Measurements from ENCODE around the gene NUP62. TPM values are rescaled to one million over a fixed set of nuclear protein-coding genes. Genes with fewer than 3 reads are reported as not detected.

NUP62 gene
- total and polyA plus RNA-seq, 2 of the 4 experiments (the other 2 are of a cell fraction), result 21.3 to 29.7 TPM

GRCh38 chr19:49951806-49952478, 22.6 kb upstream of the NUP62 start:
- CTCF ChIA-PET, result no interaction called here
- peaks cover 11% of the 10 kb centered on the region for H3K27me3 ChIP-seq (ENCODE audit: control insufficient read depth, insufficient read depth, low read length)

More at GRCh38 chr19:49951806-49952478, 22.6 kb upstream of the NUP62 start:
- Histone ChIP-seq H3K4me2 (ENCODE audit: low read depth, low read length) (no peak overlapping the region), H3K4ac (ENCODE audit: low read depth, low read length) (no peak overlapping the region), H3K14ac (replicated peaks; ENCODE audit: low read depth, low read length) (no peak overlapping the region), H3K9ac (ENCODE audit: low read depth, low read length) (no peak overlapping the region), H3K79me1 (ENCODE audit: low read depth in 1 of 2, low read length in 2 of 2) (no peaks in the 10 kb centered on the region), H3K4me1 (ENCODE audit: control insufficient read depth, insufficient read depth, low read length) (no peaks in the 10 kb centered on the region), H3K27ac (ENCODE audit: insufficient read depth, low read length) (no peak overlapping the region), H3K9me3 (ENCODE audit: control insufficient read depth, insufficient read depth, low read length) (no peaks in the 10 kb centered on the region), H4K8ac (ENCODE audit: low read depth in 2 of 2, low read length in 2 of 2) (no peak overlapping the region), H2BK5ac (ENCODE audit: low read depth, low read length, poor library complexity, severe bottlenecking) (no peak overlapping the region), H2AFZ (replicated peaks; ENCODE audit: low read length, poor library complexity) (no peak overlapping the region), H2AK9ac (replicated peaks; ENCODE audit: low read depth, low read length, poor library complexity) (no peak overlapping the region), H2BK120ac (ENCODE audit: low read depth, low read length) (no peak overlapping the region), H3K9me1 (ENCODE audit: insufficient read depth, low read length) (no peaks in the 10 kb centered on the region), H4K91ac (ENCODE audit: insufficient read depth, low read depth, low read length) (no peak overlapping the region), H3K18ac (ENCODE audit: low read depth, low read length) (no peak overlapping the region), H3K36me3 (ENCODE audit: control insufficient read depth, insufficient read depth, low read length) (no peaks in the 10 kb centered on the region), H2BK20ac (ENCODE audit: low read depth, low read length) (no peak overlapping the region), H3K56ac (ENCODE audit: extremely low read depth, insufficient read depth, low read length) (no peak overlapping the region), H2AK5ac (ENCODE audit: low read depth, low read length) (no peak overlapping the region), H4K20me1 (ENCODE audit: insufficient read depth, low read length) (no peaks in the 10 kb centered on the region), H3K23ac (ENCODE audit: low read depth, low read length) (no peak overlapping the region), H3K4me3 (ENCODE audit: insufficient read depth, low read depth, low read length) (no peak overlapping the region), H2BK15ac (ENCODE audit: low read depth, low read length) (no peak overlapping the region), H4K5ac (ENCODE audit: low read depth, low read length) (no peak overlapping the region)
- in situ Hi-C loops (cut with MboI; ENCODE audit: low sequenced_read_pairs) (no loop called here), dilution Hi-C loops (cut with HindIII; ENCODE audit: low sequenced_read_pairs, unreplicated experiment) (no loop called here), intact Hi-C loops (cut with micrococcal nuclease) (no loop called here)
- POLR2A ChIA-PET (ENCODE audit: unreplicated experiment), result no interaction called here
- ATAC-seq (ENCODE audit: low read depth) (no peak), DNase-seq (no peak)
- TF ChIP-seq RAD21 (IDR thresholded peaks at IDR 0.05; ENCODE audit: low read length) (no peak), RCOR1 (IDR thresholded peaks at IDR 0.05; ENCODE audit: insufficient replicate concordance, low read length) (no peak), BHLHE40 (IDR thresholded peaks at IDR 0.05; ENCODE audit: low read depth, low read length) (no peak), NFE2L2 (IDR thresholded peaks at IDR 0.05; ENCODE audit: low read depth, low read length) (no peak), FOS (IDR thresholded peaks at IDR 0.05; ENCODE audit: low read depth, low read length) (no peak)
- no TSS peak for BruUV-seq (replicated peaks)
- WGBS, 2 experiments (ENCODE audit: extremely low coverage in 2 of 2, insufficient read length in 1 of 2), result no CpG with 5 or more reads among the region's 9 CpGs
